Heart left ventricle (tissue), 13 donors: ENCODE measurements around the gene F8.

ENCODE experiments used
- POLR2A ChIP-seq, 2 donors: fragments of 450-650 bp; IDR thresholded peaks; one replicate each; pipeline ENCODE4 v1.6.1; 2017; ENCODE audit warnings: antibody characterized with exemption in 2 of 2, mild to moderate bottlenecking in 2 of 2, moderate library complexity in 2 of 2
- TF ChIP-seq, protein P1 (sequence below), 12 donors: fragments of 200-600 bp; sonication (generic) in 4 of 12; IDR thresholded peaks; one replicate each; pipeline versions ENCODE4 v1.5.0 to v1.8.0; 2018 to 2022; ENCODE audit warnings: antibody characterized with exemption in 12 of 12, mild to moderate bottlenecking in 5 of 12
- donor health status: ischemic (EF 13 %, LVEDD 7.1; RV severe dilation, severe dysfunction).
- donor health status: DM: no; HTN: yes; CAD: no.
- donor health status: DM: no; HTN: no; CAD: no.
- donor health status: ischemic (EF 25% LVEDD 6.9; RV normal size, moderate dysfunction).
- donor health status: ischemic (EF 25% LVEDD 5.7; RV mildly dilated, moderate dysfunction).
- donor health status: ischemic (EF 35%, LVEDD 5.7; RV mildly dilated, moderate dysfunction).
- donor health status: nonischemic (EF 11% LVEDD 7.7; RV severe dilation, severe dysfunction).
- donor health status: DM: yes; HTN: yes; CAD: no.
- donor health status: PGD.
- donor health status: ischemic (EF 29% LVEDD 5.4; RV normal size, mild dysfunction).
- donor health status: nonischemic (EF 23%, LVEDD 6.1; RV moderate dilation, normal function).

DNA sequence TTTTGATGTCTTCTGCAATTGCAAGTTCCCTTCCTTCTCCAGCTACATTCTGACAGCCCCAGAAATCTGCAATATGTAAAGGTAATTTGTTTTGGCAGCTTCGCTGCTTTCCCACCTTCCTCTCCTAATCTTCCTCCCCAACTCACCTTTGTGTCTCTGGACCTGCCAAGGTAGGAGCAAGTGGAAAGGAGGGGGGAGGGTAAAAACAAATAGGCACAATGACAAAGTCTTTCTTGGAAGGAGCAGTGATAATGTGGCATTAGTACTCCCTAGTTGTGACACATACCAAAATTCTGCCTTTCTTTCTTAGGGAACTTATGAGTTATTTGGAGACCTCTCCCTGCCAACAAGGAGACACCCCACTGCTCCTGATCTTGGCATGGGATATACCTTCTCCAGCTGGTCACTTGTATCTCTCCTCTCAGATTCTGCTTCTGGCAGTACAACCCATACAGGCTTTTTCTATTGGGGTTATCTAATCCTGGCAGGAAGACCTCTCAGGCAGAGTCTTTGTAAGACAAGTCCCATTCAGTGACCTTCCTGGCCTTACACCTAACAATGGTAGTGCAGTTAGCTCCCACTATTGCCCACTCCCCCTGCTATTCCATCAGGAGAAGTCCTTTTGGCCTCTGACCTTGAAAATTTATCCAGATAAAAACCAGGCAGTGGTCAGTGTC lies 24.2 kb downstream of the F8 start:
- TF ChIP-seq, protein P1, sequence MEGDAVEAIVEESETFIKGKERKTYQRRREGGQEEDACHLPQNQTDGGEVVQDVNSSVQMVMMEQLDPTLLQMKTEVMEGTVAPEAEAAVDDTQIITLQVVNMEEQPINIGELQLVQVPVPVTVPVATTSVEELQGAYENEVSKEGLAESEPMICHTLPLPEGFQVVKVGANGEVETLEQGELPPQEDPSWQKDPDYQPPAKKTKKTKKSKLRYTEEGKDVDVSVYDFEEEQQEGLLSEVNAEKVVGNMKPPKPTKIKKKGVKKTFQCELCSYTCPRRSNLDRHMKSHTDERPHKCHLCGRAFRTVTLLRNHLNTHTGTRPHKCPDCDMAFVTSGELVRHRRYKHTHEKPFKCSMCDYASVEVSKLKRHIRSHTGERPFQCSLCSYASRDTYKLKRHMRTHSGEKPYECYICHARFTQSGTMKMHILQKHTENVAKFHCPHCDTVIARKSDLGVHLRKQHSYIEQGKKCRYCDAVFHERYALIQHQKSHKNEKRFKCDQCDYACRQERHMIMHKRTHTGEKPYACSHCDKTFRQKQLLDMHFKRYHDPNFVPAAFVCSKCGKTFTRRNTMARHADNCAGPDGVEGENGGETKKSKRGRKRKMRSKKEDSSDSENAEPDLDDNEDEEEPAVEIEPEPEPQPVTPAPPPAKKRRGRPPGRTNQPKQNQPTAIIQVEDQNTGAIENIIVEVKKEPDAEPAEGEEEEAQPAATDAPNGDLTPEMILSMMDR (IDR thresholded peaks at IDR 0.05), result no peak
- no peak for TF ChIP-seq POLR2A (IDR thresholded peaks at IDR 0.05)
